ENCODE results near the gene PTPN3.

DNA sequence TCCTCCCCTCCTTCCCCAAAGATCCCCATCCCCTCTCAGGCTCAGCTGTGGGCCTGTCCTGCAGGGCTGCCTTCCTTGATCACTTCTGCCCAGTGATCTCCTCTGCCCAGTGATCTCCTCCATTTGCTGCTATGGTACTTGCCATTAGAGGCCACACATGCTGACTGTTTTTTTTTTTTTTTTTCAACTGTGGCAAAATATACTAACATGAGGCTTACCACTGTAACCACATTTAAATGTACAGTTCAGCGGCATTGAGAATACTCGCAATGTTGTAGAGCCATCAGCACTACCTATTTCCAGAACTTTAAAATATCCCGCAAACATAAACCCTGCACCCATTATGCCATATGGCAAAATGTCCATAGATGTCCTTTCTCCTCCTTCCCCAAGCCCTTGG lies 115.5 kb downstream of the PTPN3 start:
- TF ChIP-seq POLR2AphosphoS5 (IDR thresholded peaks at IDR 0.05; ENCODE audit: borderline replicate concordance, low read depth, low read length) (no peak), EZH2 (IDR thresholded peaks at IDR 0.05) (no peak)

All from SK-N-MC (cell line).